Mucosa of descending colon (tissue), 3 donors: ENCODE measurements around the gene SRGAP3. TPM values are rescaled to one million over a fixed set of nuclear protein-coding genes. Genes with fewer than 3 reads are reported as not detected.
"Not testable (repeated sequence)": the region's sequence is repeated elsewhere in the genome, so short reads cannot be mapped to it uniquely, and the experiment has no call there.

Source experiments
- ATAC-seq: fragments of 200-7000 bp; cut with Tn5 transposase; one replicate; pipeline ENCODE4 v1.9.1; 2020; ENCODE audit warnings: mild to moderate bottlenecking, moderate library complexity
- DNase-seq, 3 donors: peaks; one replicate each; pipeline ENCODE4 v3.0.0-alpha.2; 2020
- H3K36me3 ChIP-seq: fragments of 200-600 bp; one replicate; pipeline ENCODE4 v1.8.0; 2021; ENCODE audit warnings: low read depth, mild to moderate bottlenecking
- H3K4me1 ChIP-seq: fragments of 200-600 bp; one replicate; pipeline ENCODE4 v1.8.0; 2021; ENCODE audit warnings: low read depth, mild to moderate bottlenecking
- H3K4me3 ChIP-seq: fragments of 200-600 bp; one replicate; pipeline ENCODE4 v1.8.0; 2021; ENCODE audit warnings: mild to moderate bottlenecking
- H3K9me3 ChIP-seq: fragments of 200-600 bp; one replicate; pipeline ENCODE4 v1.8.0; 2021; ENCODE audit warnings: mild to moderate bottlenecking
- CTCF ChIP-seq: fragments of 200-600 bp; IDR thresholded peaks from one replicate; pipeline ENCODE4 v1.8.0; 2022; ENCODE audit warnings: antibody characterized with exemption, mild to moderate bottlenecking
- intact Hi-C, 2 donors: fragments of 100-400 bp; cut with DNase I in 1 of 2; cut with micrococcal nuclease in 1 of 2; formaldehyde crosslinking; loops; one replicate each; pipeline versions ENCODE4 v1.11.0 to v1.11.1; 2022; cut with DNase I, micrococcal nuclease
- long read RNA-seq, 2 donors: library from polyadenylated mRNA; unstranded; transcript quantifications; one replicate each; pipeline ENCODE4 v2.0.0, GENCODE V29; 2019 to 2021
- total RNA-seq, 3 donors: library from RNA; stranded (reverse); fragmentation: NEBNext Ultra II Directional in 2 of 3; extraction: Animal tissue kit (Norgen Biotek cat#: 25700) in 2 of 3; gene quantifications; one replicate each; pipeline versions ENCODE4 v1.2.1 to v1.2.4, GENCODE V29; 2021 to 2023
- donor health status: DM: no; HTN: no; CAD: no; lungs with moderate emphysema.
- donor health status: DM: no; HTN: no; CAD: no.
- donor health status: DM: no; HTN: yes; CAD: no.

The SRGAP3 gene
- total RNA-seq: 1 to 10 TPM; 6.4 to 9.0 (median 8.6) TPM
- long read RNA-seq, donor 1, partial matches to known transcripts: 1 of 3 reads
- long read RNA-seq, donor 1, other reads (novel, unspliced or antisense): 2 of 3 reads
- long read RNA-seq, donor 2, partial matches to known transcripts: 0 of 1 reads
- long read RNA-seq, donor 2, other reads (novel, unspliced or antisense): 1 of 1 reads

- Histone ChIP-seq H3K4me3 (no peak within 1 kb of the TSS), H3K4me1 (no peaks in the 10 kb centered on the region), H3K36me3 (no peaks in the 10 kb centered on the region), H3K9me3 (no peaks in the 10 kb centered on the region)
- peak; percentile 81 to 97 (median 86) for DNase-seq
- no peak for TF ChIP-seq CTCF
- peak; percentile 99 for ATAC-seq
- intact Hi-C loops: no loop called here
These were observed at the start of gene SRGAP3 for GRCh38 chr3:9249273-9250192. SRGAP3 (minus strand) TSS chr3:9249646; CDS start chr3:9248951, 695 bp downstream.

GRCh38 chr3:9298236-9298635 is 48.8 kb upstream of the SRGAP3 start:
- Histone ChIP-seq H3K36me3 (no peaks in the 10 kb centered on the region), H3K9me3 (no peaks in the 10 kb centered on the region), H3K4me1 (peaks cover 4% of the 10 kb centered on the region), H3K4me3 (no peak overlapping the region)
- DNase-seq: no peak
- no peak for ATAC-seq
- no peak for TF ChIP-seq CTCF
- intact Hi-C loops: no loop called here

GRCh38 chr3:9296241-9296640 is 46.8 kb upstream of the SRGAP3 start:
- ATAC-seq (no peak), DNase-seq (no peak)
- Histone ChIP-seq H3K36me3 (no peaks in the 10 kb centered on the region), H3K4me3 (no peak overlapping the region), H3K4me1 (no peaks in the 10 kb centered on the region), H3K9me3 (no peaks in the 10 kb centered on the region)
- no peak for TF ChIP-seq CTCF
- intact Hi-C loops: no loop called here

- DNase-seq: no peak
- Histone ChIP-seq H3K9me3 (no peaks in the 10 kb centered on the region), H3K4me1 (no peaks in the 10 kb centered on the region), H3K4me3 (no peak overlapping the region), H3K36me3 (no peaks in the 10 kb centered on the region)
- ATAC-seq: no peak
- TF ChIP-seq CTCF: no peak
- intact Hi-C loops: no loop called here
These were observed 45.6 kb upstream of the SRGAP3 start for GRCh38 chr3:9295007-9295406.

GRCh38 chr3:9293953-9294352 is 44.5 kb upstream of the SRGAP3 start:
- intact Hi-C loops, H3K36me3 ChIP-seq, H3K4me1 ChIP-seq, H3K9me3 ChIP-seq, DNase-seq, ATAC-seq, H3K4me3 ChIP-seq: not testable (repeated sequence)

GRCh38 chr3:9293076-9293475 is 43.6 kb upstream of the SRGAP3 start:
- Histone ChIP-seq H3K9me3 (no peaks in the 10 kb centered on the region), H3K4me1 (no peaks in the 10 kb centered on the region), H3K4me3 (no peak overlapping the region), H3K36me3 (no peaks in the 10 kb centered on the region)
- ATAC-seq: no peak
- intact Hi-C loops: no loop called here
- DNase-seq: no peak
- no peak for TF ChIP-seq CTCF
